ENCODE results near the gene PRH1. TPM values are rescaled to one million over a fixed set of nuclear protein-coding genes. Genes with fewer than 3 reads are reported as not detected.

The PRH1 gene
- total and polyA plus RNA-seq, 2 experiments from 2014 or later = 12.3 to 19.0 TPM

DNA sequence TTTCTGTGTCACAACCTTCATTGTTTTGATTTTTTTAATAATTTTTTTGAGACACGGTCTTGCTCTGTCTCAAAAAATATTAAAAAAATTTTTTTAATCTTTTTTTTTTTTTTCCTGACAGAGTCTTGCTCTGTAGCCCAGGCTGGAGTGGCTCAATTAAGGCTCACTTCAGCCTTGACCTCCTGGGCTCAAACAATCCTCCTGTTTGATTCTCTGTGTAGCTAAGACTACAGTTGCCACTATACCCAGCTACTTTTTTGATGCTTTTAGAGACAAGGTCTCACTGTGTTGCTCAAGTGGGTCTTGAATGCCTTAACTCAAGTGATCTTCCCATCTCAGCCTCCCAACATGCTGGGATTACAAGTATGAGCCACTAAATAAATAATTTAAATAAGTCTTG is 35.8 kb upstream of the PRH1 start:
- 100% methylated on average over 1 of the region's 1 CpG for WGBS (ENCODE audit: low lambda C conversion rate, missing lambda C conversion rate)
- Histone ChIP-seq H3K79me2 (no peaks in the 10 kb centered on the region), H3K27me3 (no peaks in the 10 kb centered on the region), H3K4me1 (ENCODE audit: insufficient read depth) (no peaks in the 10 kb centered on the region), H2AFZ (no peak overlapping the region), H3K4me3 (no peak overlapping the region), H3K4me2 (no peak overlapping the region), H3K27ac (no peak overlapping the region), H3K9me2 (replicated peaks; ENCODE audit: insufficient read depth) (no peaks in the 10 kb centered on the region), H4K20me1 (ENCODE audit: insufficient read depth, poor library complexity, severe bottlenecking) (no peaks in the 10 kb centered on the region), H3K9me3 (ENCODE audit: low read depth) (no peaks in the 10 kb centered on the region), H3K36me3 (replicated peaks; ENCODE audit: insufficient read depth, low read depth) (no peaks in the 10 kb centered on the region)
- DNase-seq (ENCODE audit: low spot score) = no peak
- TF ChIP-seq EZH2phosphoT487 (IDR thresholded peaks at IDR 0.05; ENCODE audit: low read depth, severe bottlenecking, unreplicated experiment) (no peak), EZH2 (IDR thresholded peaks at IDR 0.05; ENCODE audit: borderline replicate concordance) (no peak), CTCF (IDR thresholded peaks at IDR 0.05; ENCODE audit: poor library complexity) (no peak)

- Histone ChIP-seq H3K4me1 (ENCODE audit: insufficient read depth) (no peaks in the 10 kb centered on the region), H3K4me2 (no peak overlapping the region), H3K36me3 (replicated peaks; ENCODE audit: insufficient read depth, low read depth) (no peaks in the 10 kb centered on the region), H3K27ac (no peak overlapping the region), H3K27me3 (no peaks in the 10 kb centered on the region), H3K79me2 (no peaks in the 10 kb centered on the region), H2AFZ (no peak overlapping the region), H3K4me3 (no peak overlapping the region), H3K9me2 (replicated peaks; ENCODE audit: insufficient read depth) (no peaks in the 10 kb centered on the region), H4K20me1 (ENCODE audit: insufficient read depth, poor library complexity, severe bottlenecking) (no peaks in the 10 kb centered on the region), H3K9me3 (ENCODE audit: low read depth) (no peaks in the 10 kb centered on the region)
- TF ChIP-seq CTCF (IDR thresholded peaks at IDR 0.05; ENCODE audit: poor library complexity) (no peak), EZH2 (IDR thresholded peaks at IDR 0.05; ENCODE audit: borderline replicate concordance) (no peak), EZH2phosphoT487 (IDR thresholded peaks at IDR 0.05; ENCODE audit: low read depth, severe bottlenecking, unreplicated experiment) (no peak)
- 87% methylated on average over 8 of the region's 8 CpGs for WGBS (ENCODE audit: low lambda C conversion rate, missing lambda C conversion rate)
- no peak for DNase-seq (ENCODE audit: low spot score)
Measured at GRCh38 chr12:10910380-10910779, 26.3 kb upstream of the PRH1 start.

- WGBS (ENCODE audit: low lambda C conversion rate, missing lambda C conversion rate) = 100% methylated on average over 1 of the region's 1 CpG
- Histone ChIP-seq H3K36me3 (replicated peaks; ENCODE audit: insufficient read depth, low read depth) (no peaks in the 10 kb centered on the region), H3K27me3 (no peaks in the 10 kb centered on the region), H3K9me3 (ENCODE audit: low read depth) (peaks cover 4% of the 10 kb centered on the region), H3K27ac (no peak within 1 kb of the TSS), H3K79me2 (peaks cover 2% of the 10 kb centered on the region), H3K4me3 (no peak within 1 kb of the TSS), H4K20me1 (ENCODE audit: insufficient read depth, poor library complexity, severe bottlenecking) (no peaks in the 10 kb centered on the region), H3K4me2 (no peak within 1 kb of the TSS), H3K4me1 (ENCODE audit: insufficient read depth) (no peaks in the 10 kb centered on the region), H2AFZ (no peak within 1 kb of the TSS), H3K9me2 (replicated peaks; ENCODE audit: insufficient read depth) (no peaks in the 10 kb centered on the region)
- TF ChIP-seq EZH2 (IDR thresholded peaks at IDR 0.05; ENCODE audit: borderline replicate concordance) = no peak
- no peak for TF ChIP-seq EZH2phosphoT487 (IDR thresholded peaks at IDR 0.05; ENCODE audit: low read depth, severe bottlenecking, unreplicated experiment)
- TF ChIP-seq CTCF (IDR thresholded peaks at IDR 0.05; ENCODE audit: poor library complexity) = no peak
- DNase-seq (ENCODE audit: low spot score) = no peak
Measured at GRCh38 chr12:10909462-10909861, 25.4 kb upstream of the PRH1 start, which contains the start of gene TAS2R13. Gene TAS2R13, minus strand, starts transcription at chr12:10909562. Its CDS starts 264 bp downstream, at chr12:10909298.

GRCh38 chr12:10904686-10905085 is 20.6 kb upstream of the PRH1 start:
- no peak overlapping the region for H3K4me2 ChIP-seq
- no peaks in the 10 kb centered on the region for H3K4me1 ChIP-seq (ENCODE audit: insufficient read depth)
- WGBS (ENCODE audit: low lambda C conversion rate, missing lambda C conversion rate) = 96% methylated on average over 4 of the region's 4 CpGs
- H3K4me3 ChIP-seq = no peak overlapping the region
- peaks cover 20% of the 10 kb centered on the region for H3K79me2 ChIP-seq
- peaks cover 11% of the 10 kb centered on the region for H3K9me3 ChIP-seq (ENCODE audit: low read depth)
- H3K27me3 ChIP-seq = no peaks in the 10 kb centered on the region
- H2AFZ ChIP-seq = no peak overlapping the region
- no peak for TF ChIP-seq EZH2 (IDR thresholded peaks at IDR 0.05; ENCODE audit: borderline replicate concordance)
- no peak for TF ChIP-seq CTCF (IDR thresholded peaks at IDR 0.05; ENCODE audit: poor library complexity)
- TF ChIP-seq EZH2phosphoT487 (IDR thresholded peaks at IDR 0.05; ENCODE audit: low read depth, severe bottlenecking, unreplicated experiment) = no peak
- H3K27ac ChIP-seq = no peak overlapping the region
- H3K9me2 ChIP-seq (replicated peaks; ENCODE audit: insufficient read depth) = no peaks in the 10 kb centered on the region
- no peaks in the 10 kb centered on the region for H4K20me1 ChIP-seq (ENCODE audit: insufficient read depth, poor library complexity, severe bottlenecking)
- DNase-seq (ENCODE audit: low spot score) = no peak
- H3K36me3 ChIP-seq (replicated peaks; ENCODE audit: insufficient read depth, low read depth) = no peaks in the 10 kb centered on the region

Data from hepatocyte (in vitro differentiated cells).